Kidney (tissue), 14 donors: ENCODE measurements around the gene BCAS3. TPM values are rescaled to one million over a fixed set of nuclear protein-coding genes. Genes with fewer than 3 reads are reported as not detected.
"Not testable (repeated sequence)": the region's sequence is repeated elsewhere in the genome, so short reads cannot be mapped to it uniquely, and the experiment has no call there.

Source experiments
- DNase-seq, 5 donors: peaks; one replicate each; pipeline ENCODE4 v3.0.0-alpha.2; 2013 to 2020
- FAIRE-seq: peaks from 2 replicates; lab custom pipeline; 2012; peaks lifted over from hg19 to GRCh38; lab: Jason Lieb, UNC
- H3K27ac ChIP-seq, 2 donors: one replicate each; pipeline ENCODE4 v1.7.0; 2013; ENCODE audit warnings: low read depth in 2 of 2, low read length in 2 of 2, inconsistent platforms in 1 of 2
- H3K27me3 ChIP-seq: one replicate; pipeline ENCODE4 v1.7.1; 2013; ENCODE audit warnings: low read length, inconsistent platforms; ENCODE audit not compliant: control insufficient read depth, insufficient read depth
- H3K36me3 ChIP-seq, 3 donors: one replicate each; pipeline versions ENCODE4 v1.7.0 to v1.7.1; 2013; ENCODE audit warnings: low read length in 3 of 3, control low read depth in 1 of 3, inconsistent platforms in 1 of 3; ENCODE audit not compliant: insufficient read depth in 3 of 3, control insufficient read depth in 2 of 3
- H3K4me1 ChIP-seq, 3 donors: one replicate each; pipeline versions ENCODE4 v1.7.0 to v1.7.1; 2013; ENCODE audit warnings: low read length in 3 of 3, inconsistent platforms in 1 of 3, low read depth in 1 of 3; ENCODE audit not compliant: control insufficient read depth in 2 of 3, insufficient read depth in 2 of 3
- H3K4me3 ChIP-seq, 3 donors: one replicate each; pipeline versions ENCODE4 v1.7.0 to v1.8.1; 2013; ENCODE audit warnings: low read length in 3 of 3, control low read depth in 1 of 3, inconsistent platforms in 1 of 3
- H3K9ac ChIP-seq, 3 donors: one replicate each; pipeline versions ENCODE4 v1.7.0 to v1.7.1; 2013; ENCODE audit warnings: low read length in 3 of 3, control low read depth in 1 of 3, inconsistent platforms in 1 of 3
- H3K9me3 ChIP-seq, 3 donors: one replicate each; pipeline versions ENCODE4 v1.7.0 to v1.7.1; 2013; ENCODE audit warnings: low read length in 3 of 3, control low read depth in 1 of 3, inconsistent platforms in 1 of 3; ENCODE audit not compliant: control insufficient read depth in 2 of 3, insufficient read depth in 1 of 3
- CTCF ChIP-seq: IDR thresholded peaks from 3 replicates; pipeline ENCODE4 v1.5.1; 2012; ENCODE audit warnings: mild to moderate bottlenecking, moderate library complexity, borderline replicate concordance; ENCODE audit not compliant: insufficient read depth; ENCODE audit errors: extremely low read depth
- intact Hi-C: fragments of 100-400 bp; cut with DNase I; formaldehyde crosslinking; loops from one replicate; pipeline ENCODE4 v1.11.1; 2022
- polyA plus RNA-seq: library from polyadenylated mRNA; stranded (reverse); fragments of 350-450 nt; fragmentation: Illumina TruSeq; extraction: RNeasy Lipid Tissue Mini Kit (QIAGEN cat#74804); gene quantifications from one replicate; pipeline ENCODE4 v1.2.3, GENCODE V29; 2014; ENCODE audit warnings: low read depth, low replicate concordance; ENCODE audit not compliant: insufficient read depth
- total RNA-seq: library from RNA; stranded (reverse); fragmentation: NEBNext Ultra II Directional; extraction: Animal tissue kit (Norgen Biotek cat#: 25700); gene quantifications from one replicate; pipeline ENCODE4 v1.2.1, GENCODE V29; 2021
- donor health status: control.
- donor health status: control.
- donor health status: control.
- donor health status: control.
- donor health status: control.
- donor health status: DM: yes; HTN: yes; CAD: no.
- donor health status: Normal renal cell carcinoma (clear cell type).

Gene BCAS3
- total and polyA plus RNA-seq, 2 donors from 2014 or later = 18.3 to 44.1 TPM

- Histone ChIP-seq H3K27me3 (no peaks in the 10 kb centered on the region), H3K9ac (no peak overlapping the region), H3K36me3 (peaks cover 0 to 18% (median 0%) of the 10 kb centered on the region in 3 donors), H3K4me1 (no peaks in the 10 kb centered on the region), H3K4me3 (no peak overlapping the region), H3K9me3 (no peaks in the 10 kb centered on the region), H3K27ac (no peak overlapping the region)
- FAIRE-seq (no peak), DNase-seq (no peak)
- TF ChIP-seq CTCF = no peak
- intact Hi-C loops = no loop called here
Observed at GRCh38 chr17:60665602-60666001, 12.0 kb upstream of the BCAS3 start.

- not testable (repeated sequence) for FAIRE-seq, H3K27me3 ChIP-seq, DNase-seq
Observed at GRCh38 chr17:60668741-60669140, 8.9 kb upstream of the BCAS3 start.

GRCh38 chr17:60671482-60671881, 6.2 kb upstream of the BCAS3 start:
- Histone ChIP-seq H3K27me3 (no peaks in the 10 kb centered on the region), H3K9ac (no peak overlapping the region), H3K27ac (no peak overlapping the region), H3K4me3 (no peak overlapping the region), H3K9me3 (no peaks in the 10 kb centered on the region), H3K36me3 (no peaks in the 10 kb centered on the region), H3K4me1 (no peaks in the 10 kb centered on the region)
- TF ChIP-seq CTCF = no peak
- intact Hi-C loops = no loop called here
- FAIRE-seq (no peak), DNase-seq (no peak)

More at GRCh38 chr17:60668741-60669140, 8.9 kb upstream of the BCAS3 start:
- H3K4me3 ChIP-seq, intact Hi-C loops, H3K4me1 ChIP-seq, H3K36me3 ChIP-seq, H3K27ac ChIP-seq, H3K9ac ChIP-seq, H3K9me3 ChIP-seq: not testable (repeated sequence)

GRCh38 chr17:60674637-60675036, 3.0 kb upstream of the BCAS3 start:
- H3K36me3 ChIP-seq, H3K27me3 ChIP-seq, H3K27ac ChIP-seq, H3K9ac ChIP-seq, H3K4me1 ChIP-seq, DNase-seq, H3K9me3 ChIP-seq, FAIRE-seq, intact Hi-C loops, H3K4me3 ChIP-seq: not testable (repeated sequence)
